SK-N-SH (cell line): ENCODE measurements around the gene APC2.

ENCODE experiments used
- CTCF ChIP-seq: fragments of 200-600 bp; sonication (generic); IDR thresholded peaks from 2 replicates; pipeline ENCODE4 v1.6.1; 2017; ENCODE audit warnings: antibody characterized with exemption, mild to moderate bottlenecking, moderate library complexity
- EZH2phosphoT487 ChIP-seq: fragments of 200-600 bp; sonication (generic); IDR thresholded peaks from 2 replicates; pipeline ENCODE4 v1.6.1; 2017; ENCODE audit warnings: low read depth, mixed run types, mild to moderate bottlenecking, antibody characterized with exemption, moderate library complexity, borderline replicate concordance
- GABPA ChIP-seq: IDR thresholded peaks from 2 replicates; pipeline ENCODE4 v1.4.0; 2012; ENCODE audit warnings: low read depth, mild to moderate bottlenecking
- GATA2 ChIP-seq: sonication (generic); formaldehyde crosslinking; IDR thresholded peaks from 2 replicates; pipeline ENCODE4 v1.5.0; 2020; ENCODE audit warnings: mild to moderate bottlenecking, missing genetic modification reagents
- POLR2AphosphoS5 ChIP-seq: IDR thresholded peaks from 2 replicates; pipeline ENCODE4 v1.6.1; 2012; ENCODE audit warnings: low read depth, low read length
- USF1 ChIP-seq: IDR thresholded peaks from 2 replicates; pipeline ENCODE4 v1.4.0; 2012; ENCODE audit warnings: low read depth, borderline replicate concordance
- USF2 ChIP-seq: fragments of 150-350 bp; IDR thresholded peaks from 2 replicates; pipeline ENCODE4 v1.6.1; 2017; ENCODE audit warnings: antibody characterized with exemption, low read length, low read depth, borderline replicate concordance

GRCh38 chr19:1468274-1468820 lies 18.4 kb downstream of the APC2 start:
- TF ChIP-seq USF1, result no peak
- no peak for TF ChIP-seq GATA2
- TF ChIP-seq CTCF, result no peak
- no peak for TF ChIP-seq GABPA
- TF ChIP-seq USF2, result no peak
- TF ChIP-seq POLR2AphosphoS5, result no peak
- no peak for TF ChIP-seq EZH2phosphoT487
